B cell (primary cell): ENCODE measurements around the gene COX18. TPM values are rescaled to one million over a fixed set of nuclear protein-coding genes. Genes with fewer than 3 reads are reported as not detected.

ENCODE experiments used
- ATAC-seq: fragments of 200-7000 bp; cut with Tn5 transposase; one replicate; pipeline ENCODE4 v1.10.0; 2021; ENCODE audit warnings: low read depth, mild to moderate bottlenecking, moderate number of reproducible peaks, moderate library complexity
- CTCF ChIA-PET: fragments of 350-600 bp; sonication (Branson Sonifier 250); formaldehyde crosslinking; loops from one replicate; lab custom pipeline; 2021; ENCODE audit warnings: antibody characterized with exemption, inconsistent platforms; lab: Charles Lee
- POLR2A ChIA-PET: fragments of 350-600 bp; sonication (Branson Sonifier 250); formaldehyde crosslinking; loops from one replicate; lab custom pipeline; 2021; ENCODE audit warnings: antibody characterized with exemption; lab: Charles Lee
- DNase-seq: peaks from one replicate; pipeline ENCODE4 v3.0.0; 2013
- H2AFZ ChIP-seq: 2 replicates; pipeline ENCODE4 v1.6.1; 2012; ENCODE audit warnings: mild to moderate bottlenecking, low read depth, low read length; ENCODE audit not compliant: insufficient read depth, poor library complexity, severe bottlenecking
- H3K27ac ChIP-seq, 2 donors: 1 replicate in 1 of 2; 2 replicates in 1 of 2; pipeline ENCODE4 v1.5.1; 2012 to 2013; ENCODE audit warnings: low read length in 2 of 2, mild to moderate bottlenecking in 2 of 2, moderate library complexity in 1 of 2
- H3K27me3 ChIP-seq, 4 experiments: fragments of 200-600 bp in 1 of 4; sonication (generic) in 1 of 4; replicated peaks in 1 of 4; 1 replicate in 2 of 4; 2 replicates in 2 of 4; pipeline versions ENCODE4 v1.6.1 to v1.7.0; 2013 to 2016; ENCODE audit warnings: low read length in 3 of 4, mild to moderate bottlenecking in 2 of 4, mixed read lengths in 1 of 4, moderate library complexity in 1 of 4; ENCODE audit not compliant: insufficient read depth in 4 of 4, control insufficient read depth in 3 of 4; ENCODE audit errors: control extremely low read depth in 1 of 4
- H3K36me3 ChIP-seq, 2 experiments: replicated peaks in 1 of 2; 1 replicate in 1 of 2; 2 replicates in 1 of 2; pipeline versions ENCODE4 v1.6.1 to v1.7.1; 2013; ENCODE audit warnings: low read length in 1 of 2; ENCODE audit not compliant: insufficient read depth in 2 of 2, control insufficient read depth in 1 of 2; ENCODE audit errors: control extremely low read depth in 1 of 2, extremely low read depth in 1 of 2
- H3K4me1 ChIP-seq, 2 donors: fragments of 200-600 bp in 1 of 2; sonication (generic) in 1 of 2; 1 replicate in 1 of 2; 2 replicates in 1 of 2; pipeline versions ENCODE4 v1.5.1 to v1.6.1; 2013 to 2017; ENCODE audit warnings: low read length in 2 of 2; ENCODE audit not compliant: control insufficient read depth in 2 of 2, insufficient read depth in 2 of 2
- H3K4me2 ChIP-seq: replicated peaks from 2 replicates; pipeline ENCODE3; 2012; ENCODE audit warnings: mild to moderate bottlenecking, low read depth, low read length; ENCODE audit not compliant: poor library complexity, severe bottlenecking
- H3K4me3 ChIP-seq, 5 experiments: fragments of 200-600 bp in 1 of 5; sonication (generic) in 1 of 5; 1 replicate in 3 of 5; 2 replicates in 2 of 5; pipeline versions ENCODE4 v1.5.1 to v1.7.0; 2011 to 2016; ENCODE audit warnings: low read length in 4 of 5, mild to moderate bottlenecking in 4 of 5, low read depth in 2 of 5, control low read depth in 1 of 5, moderate library complexity in 1 of 5; ENCODE audit not compliant: insufficient read depth in 1 of 5; ENCODE audit errors: control extremely low read depth in 1 of 5, extremely low read depth in 1 of 5
- H3K79me2 ChIP-seq: fragments of 200-600 bp; sonication (generic); one replicate; pipeline ENCODE4 v1.6.0; 2016; ENCODE audit warnings: low read length; ENCODE audit not compliant: control insufficient read depth, insufficient read depth
- H3K9ac ChIP-seq: fragments of 200-600 bp; sonication (generic); 2 replicates; pipeline ENCODE4 v1.6.1; 2017; ENCODE audit warnings: mild to moderate bottlenecking, low read length, moderate library complexity
- H3K9me3 ChIP-seq, 3 donors: one replicate each; pipeline versions ENCODE4 v1.6.1 to v1.7.1; 2013; ENCODE audit warnings: low read length in 2 of 3; ENCODE audit not compliant: control insufficient read depth in 2 of 3, insufficient read depth in 1 of 3; ENCODE audit errors: control extremely low read depth in 1 of 3
- H4K20me1 ChIP-seq: 2 replicates; pipeline ENCODE4 v1.6.0; 2012; ENCODE audit warnings: mild to moderate bottlenecking, low read length; ENCODE audit not compliant: insufficient read depth, control insufficient read depth, poor library complexity, severe bottlenecking
- H3K27ac Mint-ChIP-seq: one replicate; pipeline ENCODE4 v1.8.0; 2021; ENCODE audit warnings: mixed read lengths
- H3K27me3 Mint-ChIP-seq: one replicate; pipeline ENCODE4 v1.8.0; 2021; ENCODE audit warnings: mixed read lengths
- H3K4me1 Mint-ChIP-seq: one replicate; pipeline ENCODE4 v1.8.0; 2021; ENCODE audit warnings: mixed read lengths
- H3K4me3 Mint-ChIP-seq: one replicate; pipeline ENCODE4 v1.8.0; 2021; ENCODE audit warnings: mixed read lengths
- H3K9me3 Mint-ChIP-seq: one replicate; pipeline ENCODE4 v1.8.0; 2022; ENCODE audit warnings: mixed read lengths; ENCODE audit not compliant: insufficient read depth
- CTCF ChIP-seq: fragments of 200-600 bp; IDR thresholded peaks from one replicate; pipeline ENCODE4 v1.8.0; 2022; ENCODE audit warnings: antibody characterized with exemption, mild to moderate bottlenecking
- EZH2 ChIP-seq: IDR thresholded peaks from 2 replicates; pipeline ENCODE4 v1.6.1; 2012; ENCODE audit warnings: borderline replicate concordance, low read depth, mild to moderate bottlenecking, moderate library complexity, low read length; ENCODE audit not compliant: insufficient read depth, poor library complexity, severe bottlenecking
- WGBS: methylation state at CpG from one replicate; pipeline ENCODE4 v1.1.5; 2013; ENCODE audit warnings: missing lambda C conversion rate; ENCODE audit not compliant: insufficient coverage; 5-methylcytosine and 5-hydroxymethylcytosine counted together
- intact Hi-C: fragments of 100-400 bp; cut with micrococcal nuclease; formaldehyde crosslinking; loops from one replicate; pipeline ENCODE4 v1.10.0; 2022
- polyA plus RNA-seq: library from polyadenylated mRNA; depleted of rRNA; stranded (reverse); fragments of >200 nt; gene quantifications from 2 replicates; pipeline ENCODE4 v1.2.3, GENCODE V29; 2012
- total RNA-seq, 2 donors: library from RNA; stranded (reverse); fragments of 120-200 nt in 1 of 2; gene quantifications; 1 replicate in 1 of 2; 2 replicates in 1 of 2; pipeline versions ENCODE4 v1.2.3 to v1.2.4, GENCODE V29; 2013 to 2022

The COX18 gene
- total and polyA plus RNA-seq, 2 donors (not counting 1 experiment from before 2014, with no cell fraction given), result 12.7 to 13.2 TPM

DNA sequence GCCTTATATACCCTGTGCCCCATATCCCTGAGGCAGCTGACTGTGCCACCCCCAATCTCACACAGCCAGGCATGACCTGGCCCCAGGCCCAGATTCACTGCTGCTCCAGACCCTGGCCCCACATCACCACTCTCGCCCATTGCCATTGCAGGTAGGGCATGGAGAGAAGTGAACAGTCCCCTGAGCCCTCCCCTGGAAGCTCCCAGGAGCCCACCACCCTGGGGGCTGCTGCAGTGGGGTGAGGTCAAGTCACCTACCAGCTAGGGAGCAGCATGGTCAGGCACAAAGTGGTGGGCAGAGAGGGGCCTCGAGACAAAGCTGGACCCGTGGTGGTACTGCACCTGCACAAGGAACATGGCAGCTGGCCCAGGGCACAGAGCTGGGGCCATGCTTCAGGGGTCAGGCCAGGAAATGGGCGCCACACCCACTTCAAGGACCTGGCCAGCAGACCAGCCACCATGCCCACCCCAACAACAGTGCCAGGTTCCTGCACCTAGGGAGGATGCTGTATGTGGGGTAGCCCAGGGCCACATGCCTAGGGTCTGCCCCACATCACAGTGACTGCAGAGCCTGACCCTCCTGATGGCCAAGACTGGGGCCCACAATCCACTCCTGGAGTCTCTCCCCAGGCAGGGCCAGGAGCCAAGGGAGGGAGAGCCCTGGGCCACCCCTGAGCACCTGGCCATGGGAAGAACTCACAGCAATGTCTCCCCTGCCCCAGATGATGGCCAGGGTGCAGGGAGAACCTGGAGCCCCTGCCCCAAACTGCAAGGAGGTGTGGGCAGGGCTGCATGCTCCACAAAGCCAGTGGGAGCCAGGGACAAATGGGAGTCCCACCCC, 58.5 kb downstream of the COX18 start:
- intact Hi-C loops, result no loop called here
- no peak overlapping the region for H3K4me2 ChIP-seq
- H3K27me3 ChIP-seq, result peaks cover 0 to 3% (median 3%) of the 10 kb centered on the region in 4 experiments
- ATAC-seq (no peak), DNase-seq (no peak)
- ChIA-PET CTCF (no interaction called here), POLR2A (no interaction called here)
- peaks cover 4% of the 10 kb centered on the region for H3K4me1 Mint-ChIP-seq
- no peak overlapping the region for H3K27ac ChIP-seq
- H2AFZ ChIP-seq, result no peak overlapping the region
- H3K36me3 ChIP-seq, result no peaks in the 10 kb centered on the region
- H3K4me1 ChIP-seq, result peaks cover 0 to 4% of the 10 kb centered on the region in 2 donors
- peaks cover 16% of the 10 kb centered on the region for H3K27me3 Mint-ChIP-seq
- WGBS, result 90% methylated on average over 3 of the region's 4 CpGs
- H3K4me3 Mint-ChIP-seq, result no peak overlapping the region
- peaks cover 3% of the 10 kb centered on the region for H3K9me3 Mint-ChIP-seq
- H3K9ac ChIP-seq, result no peak overlapping the region
- no peaks in the 10 kb centered on the region for H4K20me1 ChIP-seq
- no peak overlapping the region for H3K27ac Mint-ChIP-seq
- peaks cover 1 to 26% (median 24%) of the 10 kb centered on the region in 3 donors for H3K9me3 ChIP-seq
- no peak for TF ChIP-seq EZH2
- TF ChIP-seq CTCF, result no peak
- no peaks in the 10 kb centered on the region for H3K79me2 ChIP-seq
- no peak overlapping the region for H3K4me3 ChIP-seq

GRCh38 chr4:73007526-73008100, 61.9 kb downstream of the COX18 start:
- Mint-ChIP-seq H3K4me3 (no peak overlapping the region), H3K27ac (no peak overlapping the region), H3K27me3 (peaks cover 23% of the 10 kb centered on the region), H3K9me3 (peaks cover 3% of the 10 kb centered on the region), H3K4me1 (peaks cover 5% of the 10 kb centered on the region)
- DNase-seq (no peak), ATAC-seq (no peak)
- H3K79me2 ChIP-seq, result no peaks in the 10 kb centered on the region
- no peak overlapping the region for H2AFZ ChIP-seq
- H3K9ac ChIP-seq, result no peak overlapping the region
- H3K4me3 ChIP-seq, result no peak overlapping the region
- ChIA-PET CTCF (no interaction called here), POLR2A (no interaction called here)
- H4K20me1 ChIP-seq, result no peaks in the 10 kb centered on the region
- no CpG with 5 or more reads among the region's 1 CpG for WGBS
- H3K4me2 ChIP-seq, result no peak overlapping the region
- peaks cover 0 to 22% (median 21%) of the 10 kb centered on the region in 3 donors for H3K9me3 ChIP-seq
- TF ChIP-seq CTCF (no peak), EZH2 (no peak)
- H3K27me3 ChIP-seq, result peaks cover 0 to 7% (median 2%) of the 10 kb centered on the region in 4 experiments
- intact Hi-C loops, result no loop called here
- peaks cover 0 to 4% of the 10 kb centered on the region in 2 donors for H3K4me1 ChIP-seq
- H3K36me3 ChIP-seq, result no peaks in the 10 kb centered on the region
- H3K27ac ChIP-seq, result no peak overlapping the region
